Activated T-cell treated with anti-CD3 and anti-CD28 coated beads, Interleukin-2, amount 50 U/mL, for 72 hours (primary cell): ENCODE data around the gene DPYSL5. TPM values are rescaled to one million over a fixed set of nuclear protein-coding genes. Genes with fewer than 3 reads are reported as not detected.
"Not testable (repeated sequence)": the region's sequence is repeated elsewhere in the genome, so short reads cannot be mapped to it uniquely, and the experiment has no call there.

Experiments
- ATAC-seq, 2 donors: fragments of 150-1000 bp; cut with Tn5 transposase; replicated peaks in 1 of 2; 2 replicates each; pipeline ENCODE4 v1.10.0; 2021; ENCODE audit warnings: moderate library complexity in 2 of 2, mild to moderate bottlenecking in 1 of 2
- DNase-seq, 2 donors: peaks; one replicate each; pipeline ENCODE4 v3.0.0; 2021 to 2022; ENCODE audit warnings: mixed read lengths in 1 of 2
- H3K27ac Mint-ChIP-seq: one replicate; pipeline ENCODE4 v1.8.0; 2022; ENCODE audit warnings: mild to moderate bottlenecking, moderate library complexity, mixed read lengths
- H3K27me3 Mint-ChIP-seq: one replicate; pipeline ENCODE4 v1.8.0; 2022; ENCODE audit warnings: low read depth, mixed read lengths
- H3K36me3 Mint-ChIP-seq, 2 donors: one replicate each; pipeline ENCODE4 v1.8.0; 2022; ENCODE audit warnings: mixed read lengths in 2 of 2, mild to moderate bottlenecking in 1 of 2; ENCODE audit not compliant: insufficient read depth in 2 of 2
- H3K4me1 Mint-ChIP-seq: one replicate; pipeline ENCODE4 v1.8.0; 2022; ENCODE audit warnings: low read depth, mixed read lengths
- H3K4me3 Mint-ChIP-seq, 2 donors: one replicate each; pipeline ENCODE4 v1.8.0; 2022; ENCODE audit warnings: mild to moderate bottlenecking in 2 of 2, mixed read lengths in 2 of 2, moderate library complexity in 2 of 2
- H3K9me3 Mint-ChIP-seq, 2 donors: one replicate each; pipeline ENCODE4 v1.8.0; 2022; ENCODE audit warnings: mixed read lengths in 2 of 2
- total RNA-seq, 2 donors: library from RNA; stranded (reverse); gene quantifications; one replicate each; pipeline ENCODE4 v1.2.3, GENCODE V29; 2022

The DPYSL5 gene
- total RNA-seq, 2 donors from 2014 or later, result not detected

DNA sequence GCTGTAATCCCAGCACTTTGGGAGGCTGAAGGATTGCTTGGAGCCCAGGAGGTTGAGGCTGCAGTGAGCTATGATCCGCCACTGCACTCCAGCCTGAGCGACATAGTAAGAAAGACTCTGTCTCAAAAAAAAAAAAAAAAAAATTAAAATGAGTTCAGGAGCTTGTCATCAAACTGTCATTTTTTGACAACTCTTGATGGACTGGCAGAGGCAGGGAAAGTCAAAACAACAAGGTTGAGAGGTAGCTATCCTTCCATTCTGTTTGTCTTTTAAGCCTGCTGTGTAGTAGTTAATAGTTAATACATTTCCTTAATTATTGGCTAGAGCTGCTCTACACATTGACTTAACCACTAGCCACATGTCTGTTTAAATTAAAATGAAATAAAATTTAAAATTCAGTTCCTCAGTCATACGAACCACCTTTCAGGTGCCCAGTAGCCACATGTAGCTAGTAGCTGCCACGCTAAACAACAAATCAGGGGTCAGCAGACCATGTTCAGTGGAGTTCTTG is 22.7 kb downstream of the DPYSL5 start:
- no peak for DNase-seq
- Mint-ChIP-seq H3K27ac (no peak overlapping the region), H3K27me3 (peaks cover 7% of the 10 kb centered on the region), H3K4me1 (no peaks in the 10 kb centered on the region), H3K4me3 (no peak overlapping the region), H3K36me3 (no peaks in the 10 kb centered on the region), H3K9me3 (no peaks in the 10 kb centered on the region)
- ATAC-seq, result no peak

DNA sequence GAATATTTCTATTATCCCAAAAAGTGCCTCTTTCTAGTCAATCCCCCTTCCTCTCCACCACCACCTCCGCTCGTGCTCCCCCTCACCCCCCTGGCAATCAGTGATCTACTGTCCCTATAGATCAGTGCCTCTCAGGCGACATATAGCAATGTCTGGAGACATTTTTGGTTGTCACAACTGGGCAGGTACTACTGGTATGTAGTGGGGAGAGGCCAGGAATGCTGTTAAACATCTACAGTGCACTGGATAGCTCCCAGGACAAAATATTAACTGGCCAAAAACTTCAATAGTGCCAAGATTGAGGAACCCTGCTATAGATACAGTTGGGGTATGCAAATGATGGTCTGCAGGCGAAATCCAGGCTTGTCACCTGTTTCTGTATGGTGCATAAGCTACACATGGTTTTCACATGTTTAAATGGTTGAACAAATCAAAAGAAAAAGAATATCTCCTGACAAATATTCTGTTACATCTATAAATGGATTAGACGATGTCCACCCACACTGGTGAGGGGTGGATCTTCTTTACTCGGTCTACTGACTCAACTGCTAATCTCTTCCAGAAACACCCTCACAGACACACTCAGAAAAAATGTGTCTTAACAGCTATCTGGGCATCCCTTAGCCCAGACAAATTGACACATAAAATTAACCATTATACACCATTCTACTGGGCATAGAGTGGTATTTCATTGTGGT is 25.5 kb downstream of the DPYSL5 start:
- Mint-ChIP-seq H3K36me3 (no peaks in the 10 kb centered on the region), H3K27me3 (no peaks in the 10 kb centered on the region), H3K4me3 (no peak overlapping the region), H3K9me3 (no peaks in the 10 kb centered on the region), H3K4me1 (no peaks in the 10 kb centered on the region), H3K27ac (no peak overlapping the region)
- DNase-seq (no peak), ATAC-seq (no peak)

DNA sequence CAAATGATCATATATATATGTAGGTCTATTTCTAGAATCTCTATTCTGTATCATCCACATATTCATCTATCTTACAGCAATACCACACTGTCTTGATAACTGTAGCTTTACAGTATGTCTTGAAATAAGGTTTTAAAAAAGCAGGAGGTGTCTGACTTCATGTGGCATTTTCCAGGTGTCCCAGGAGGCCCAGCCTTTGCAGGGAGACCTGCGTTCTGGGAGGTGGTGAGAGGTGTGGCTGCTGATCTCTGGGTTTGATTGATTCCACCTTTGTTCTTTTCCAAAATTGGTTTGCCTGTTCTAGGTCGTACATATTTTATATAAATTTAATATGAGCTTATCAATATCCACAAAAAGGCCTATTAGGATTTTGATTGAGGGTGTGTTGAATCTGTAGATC is 26.6 kb downstream of the DPYSL5 start:
- Mint-ChIP-seq H3K4me1 (no peaks in the 10 kb centered on the region), H3K4me3 (no peak overlapping the region), H3K27ac (no peak overlapping the region), H3K36me3 (no peaks in the 10 kb centered on the region), H3K9me3 (no peaks in the 10 kb centered on the region), H3K27me3 (no peaks in the 10 kb centered on the region)
- ATAC-seq (no peak), DNase-seq (no peak)

DNA sequence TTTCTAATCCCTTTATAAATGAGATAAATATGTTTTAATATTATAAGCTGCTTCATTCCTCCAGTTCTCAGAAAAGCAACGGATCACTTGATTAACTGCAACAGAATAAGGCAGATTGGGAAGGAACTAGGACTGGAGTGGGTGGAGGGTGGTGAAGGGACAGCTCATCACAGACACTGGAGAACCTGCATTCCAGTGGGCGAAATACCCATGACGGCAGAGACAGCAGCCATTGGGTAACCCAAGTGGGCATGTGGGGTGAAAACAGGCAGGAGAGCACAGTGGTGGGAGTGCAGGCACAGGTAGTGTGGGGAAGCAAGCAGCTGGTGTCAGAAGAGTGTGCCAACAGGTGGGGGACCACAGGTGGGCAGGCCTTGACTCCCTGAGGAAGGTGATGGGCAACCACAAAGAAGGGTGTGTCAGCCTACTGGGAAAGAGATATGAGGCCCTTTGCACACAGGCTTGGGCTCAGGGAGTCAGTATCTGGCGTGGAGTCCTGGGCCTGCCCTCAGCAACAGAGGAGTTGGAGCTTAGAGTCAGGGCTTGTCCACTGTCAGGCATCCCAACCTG is 27.2 kb downstream of the DPYSL5 start:
- H3K36me3 Mint-ChIP-seq, result no peaks in the 10 kb centered on the region
- no peak overlapping the region for H3K4me3 Mint-ChIP-seq
- H3K9me3 Mint-ChIP-seq, result no peaks in the 10 kb centered on the region
- DNase-seq (no peak), ATAC-seq (no peak)
- peaks cover under 1% of the 10 kb centered on the region for H3K27me3 Mint-ChIP-seq
- no peaks in the 10 kb centered on the region for H3K4me1 Mint-ChIP-seq
- no peak overlapping the region for H3K27ac Mint-ChIP-seq

DNA sequence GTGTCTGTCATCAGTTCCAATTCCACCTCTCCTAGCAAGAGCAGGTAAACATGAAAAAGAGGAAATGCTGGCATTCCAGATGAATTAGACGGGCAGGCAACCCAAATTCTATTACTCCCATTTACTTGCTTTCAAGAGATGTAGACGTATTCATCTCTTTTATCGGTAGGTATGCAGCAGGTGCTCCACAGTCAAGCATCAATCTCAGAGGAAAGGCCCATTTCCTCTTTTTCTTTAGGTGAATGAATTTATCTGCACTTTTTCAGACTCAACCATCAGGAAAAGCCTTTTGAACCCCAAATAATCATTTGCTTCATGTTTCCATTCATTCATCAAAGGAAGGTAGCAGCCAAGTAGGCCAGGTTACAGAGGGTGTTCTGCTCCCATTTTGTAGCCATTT is 27.9 kb downstream of the DPYSL5 start:
- H3K4me1 Mint-ChIP-seq, result no peaks in the 10 kb centered on the region
- H3K9me3 Mint-ChIP-seq, result no peaks in the 10 kb centered on the region
- H3K36me3 Mint-ChIP-seq, result no peaks in the 10 kb centered on the region
- DNase-seq, result no peak
- ATAC-seq, result no peak
- H3K27ac Mint-ChIP-seq, result no peak overlapping the region
- peaks cover 7% of the 10 kb centered on the region for H3K27me3 Mint-ChIP-seq
- no peak overlapping the region for H3K4me3 Mint-ChIP-seq

DNA sequence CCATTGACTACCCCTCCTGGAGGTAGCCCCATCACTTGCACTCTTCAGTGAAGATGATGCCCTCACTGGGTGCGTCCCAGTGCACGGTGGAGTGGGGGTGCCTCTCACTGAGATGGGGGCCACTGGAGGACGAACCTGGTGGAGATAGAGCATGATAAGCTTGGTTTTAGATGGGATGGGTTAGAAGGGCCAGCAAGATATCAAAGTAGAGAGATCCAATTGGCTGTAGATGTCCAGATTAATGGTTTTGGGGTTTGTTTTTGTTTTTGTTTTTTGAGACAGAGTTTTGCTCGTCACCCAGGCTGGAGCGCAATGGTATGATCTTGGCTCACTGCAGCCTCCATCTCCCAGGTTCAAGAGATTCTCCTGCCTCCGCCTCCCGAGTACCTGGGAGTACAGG is 28.3 kb downstream of the DPYSL5 start:
- Mint-ChIP-seq H3K36me3 (no peaks in the 10 kb centered on the region), H3K9me3 (no peaks in the 10 kb centered on the region), H3K4me3 (no peak overlapping the region), H3K27me3 (peaks cover 12% of the 10 kb centered on the region), H3K27ac (no peak overlapping the region), H3K4me1 (no peaks in the 10 kb centered on the region)
- ATAC-seq (no peak), DNase-seq (no peak)

DNA sequence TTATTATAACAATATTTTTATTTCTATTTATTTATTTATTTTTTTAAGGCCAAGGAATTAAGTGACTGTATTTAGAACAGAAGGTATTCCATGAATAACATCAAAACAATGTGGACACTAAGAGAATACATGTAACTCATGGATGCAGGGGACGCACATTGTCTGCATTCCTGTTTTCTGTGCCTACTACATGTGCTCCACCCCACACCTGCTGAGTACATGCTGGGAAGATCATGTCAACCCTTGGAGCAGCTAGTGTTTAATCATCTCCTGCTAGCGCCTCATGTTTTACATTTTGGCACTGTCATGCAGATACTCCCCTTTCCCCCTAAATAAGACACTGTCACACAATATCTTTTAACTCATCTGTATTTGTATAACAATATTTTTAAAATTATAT is 29.3 kb downstream of the DPYSL5 start:
- Mint-ChIP-seq H3K9me3 (no peaks in the 10 kb centered on the region), H3K36me3 (no peaks in the 10 kb centered on the region), H3K27me3 (peaks cover 14% of the 10 kb centered on the region), H3K27ac (no peak overlapping the region), H3K4me1 (no peaks in the 10 kb centered on the region), H3K4me3 (no peak overlapping the region)
- no peak for DNase-seq
- no peak for ATAC-seq

DNA sequence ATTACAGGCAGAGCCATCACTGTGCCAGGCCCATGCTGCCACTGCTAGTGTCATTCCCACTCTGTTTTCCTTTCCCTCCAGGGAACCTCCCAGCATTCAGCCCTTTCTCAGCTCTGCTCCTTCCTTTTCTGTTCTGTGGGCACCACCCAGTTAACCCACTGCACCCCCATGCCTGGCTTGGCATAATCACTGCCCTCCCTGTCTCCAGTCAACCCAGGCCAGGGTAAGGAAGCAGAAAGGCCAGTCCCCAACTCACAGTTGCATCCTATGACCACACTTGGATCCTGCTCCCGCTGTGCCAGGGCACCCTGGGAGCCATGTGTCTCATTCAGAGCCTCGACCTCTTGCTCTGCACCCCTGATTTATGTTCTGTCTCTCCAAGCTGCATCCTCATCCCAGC is 32.2 kb downstream of the DPYSL5 start:
- Mint-ChIP-seq H3K27me3 (peaks cover 14% of the 10 kb centered on the region), H3K4me3 (no peak overlapping the region), H3K9me3 (no peaks in the 10 kb centered on the region), H3K4me1 (no peaks in the 10 kb centered on the region), H3K27ac (no peak overlapping the region), H3K36me3 (no peaks in the 10 kb centered on the region)
- DNase-seq (no peak), ATAC-seq (no peak)

DNA sequence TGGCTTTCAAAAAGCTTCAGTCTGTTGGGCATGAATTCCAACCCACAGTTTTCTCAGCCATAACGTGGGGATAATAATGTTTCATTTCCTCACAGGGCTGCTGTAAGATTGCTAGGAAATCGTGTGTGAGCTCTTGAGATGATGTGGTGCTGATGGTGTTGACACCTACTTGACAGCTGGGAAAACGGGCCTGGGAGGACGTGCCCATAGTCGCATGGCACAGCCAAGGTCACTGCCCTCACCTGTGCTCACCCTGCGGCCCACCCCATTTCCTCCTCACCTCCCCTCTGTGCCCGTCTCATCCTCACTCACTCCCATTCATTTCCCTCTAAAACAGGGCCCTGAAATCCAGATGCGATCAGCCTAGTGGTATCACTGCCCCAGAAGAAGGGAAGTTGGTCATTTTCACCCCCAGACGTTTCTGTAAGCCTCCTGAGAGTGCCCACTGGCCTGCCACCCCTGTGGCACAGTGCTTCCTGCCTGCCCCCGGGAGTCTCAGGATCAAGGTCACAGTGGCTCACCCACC is 33.0 kb downstream of the DPYSL5 start:
- no peaks in the 10 kb centered on the region for H3K36me3 Mint-ChIP-seq
- peaks cover 14% of the 10 kb centered on the region for H3K27me3 Mint-ChIP-seq
- no peaks in the 10 kb centered on the region for H3K4me1 Mint-ChIP-seq
- no peak for ATAC-seq
- no peak overlapping the region for H3K4me3 Mint-ChIP-seq
- no peak overlapping the region for H3K27ac Mint-ChIP-seq
- DNase-seq, result no peak
- no peaks in the 10 kb centered on the region for H3K9me3 Mint-ChIP-seq

DNA sequence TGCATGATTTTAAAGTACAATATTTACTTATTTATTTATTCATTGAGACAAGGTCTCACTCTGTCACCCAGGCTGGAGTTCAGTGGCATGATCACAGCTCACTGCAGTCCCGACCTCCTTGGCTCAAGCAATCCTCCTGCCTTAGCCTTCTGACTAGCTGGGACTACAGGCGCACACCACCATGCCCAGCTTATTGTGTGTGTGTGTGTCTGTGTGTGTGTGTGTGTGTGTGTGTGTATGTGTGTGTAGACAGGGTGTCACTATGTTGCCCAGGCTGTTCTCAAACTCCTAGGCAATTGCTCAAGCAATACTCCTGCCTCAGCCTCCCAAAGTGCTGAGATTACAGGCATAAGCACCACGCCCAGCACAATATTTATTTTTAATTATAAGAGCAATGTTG is 34.3 kb downstream of the DPYSL5 start:
- not testable (repeated sequence) for DNase-seq, H3K4me3 Mint-ChIP-seq, ATAC-seq, H3K4me1 Mint-ChIP-seq, H3K9me3 Mint-ChIP-seq, H3K27ac Mint-ChIP-seq, H3K36me3 Mint-ChIP-seq
- peaks cover 14% of the 10 kb centered on the region for H3K27me3 Mint-ChIP-seq

DNA sequence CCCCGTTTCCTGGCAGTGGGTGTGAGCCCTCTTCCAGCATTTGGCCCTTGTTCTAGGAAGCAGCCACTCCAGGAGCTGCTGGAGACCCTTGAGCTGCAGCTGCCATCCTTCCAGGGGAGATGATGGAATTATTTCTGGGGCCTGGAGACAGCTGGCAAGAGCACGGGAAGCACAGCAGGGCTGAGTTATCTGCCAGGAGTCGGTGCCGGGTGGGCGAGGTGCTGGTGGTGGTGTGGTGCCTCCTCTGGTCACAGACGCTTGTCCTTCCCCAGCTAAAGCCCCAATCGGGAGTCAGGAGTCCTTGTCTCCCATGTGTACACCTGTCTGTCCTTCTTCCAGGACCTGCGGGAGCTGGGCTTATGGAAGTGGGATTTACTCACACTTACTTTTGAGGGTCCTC is 36.0 kb downstream of the DPYSL5 start:
- Mint-ChIP-seq H3K4me1 (no peaks in the 10 kb centered on the region), H3K27me3 (peaks cover 14% of the 10 kb centered on the region), H3K9me3 (no peaks in the 10 kb centered on the region), H3K4me3 (no peak overlapping the region), H3K27ac (no peak overlapping the region), H3K36me3 (no peaks in the 10 kb centered on the region)
- no peak for ATAC-seq
- no peak for DNase-seq

DNA sequence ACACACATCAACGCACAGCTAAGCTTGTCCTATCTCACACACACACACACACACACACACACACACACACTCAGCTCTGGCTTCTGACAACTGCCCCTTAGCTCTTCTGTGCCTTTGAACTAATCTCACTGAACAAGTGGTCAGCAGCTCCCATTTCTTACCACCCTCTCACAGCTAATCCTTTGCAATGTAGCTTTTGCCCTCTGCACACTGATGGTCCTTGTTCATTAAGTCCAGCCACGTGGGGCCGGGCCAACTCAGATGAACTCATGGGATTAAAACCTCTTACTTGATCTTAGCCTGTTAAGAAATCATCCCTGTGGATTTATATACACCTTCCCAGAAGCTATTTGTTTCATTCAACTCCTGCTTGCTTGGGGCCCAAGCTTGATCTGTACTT is 36.6 kb downstream of the DPYSL5 start:
- no peak overlapping the region for H3K4me3 Mint-ChIP-seq

DNA sequence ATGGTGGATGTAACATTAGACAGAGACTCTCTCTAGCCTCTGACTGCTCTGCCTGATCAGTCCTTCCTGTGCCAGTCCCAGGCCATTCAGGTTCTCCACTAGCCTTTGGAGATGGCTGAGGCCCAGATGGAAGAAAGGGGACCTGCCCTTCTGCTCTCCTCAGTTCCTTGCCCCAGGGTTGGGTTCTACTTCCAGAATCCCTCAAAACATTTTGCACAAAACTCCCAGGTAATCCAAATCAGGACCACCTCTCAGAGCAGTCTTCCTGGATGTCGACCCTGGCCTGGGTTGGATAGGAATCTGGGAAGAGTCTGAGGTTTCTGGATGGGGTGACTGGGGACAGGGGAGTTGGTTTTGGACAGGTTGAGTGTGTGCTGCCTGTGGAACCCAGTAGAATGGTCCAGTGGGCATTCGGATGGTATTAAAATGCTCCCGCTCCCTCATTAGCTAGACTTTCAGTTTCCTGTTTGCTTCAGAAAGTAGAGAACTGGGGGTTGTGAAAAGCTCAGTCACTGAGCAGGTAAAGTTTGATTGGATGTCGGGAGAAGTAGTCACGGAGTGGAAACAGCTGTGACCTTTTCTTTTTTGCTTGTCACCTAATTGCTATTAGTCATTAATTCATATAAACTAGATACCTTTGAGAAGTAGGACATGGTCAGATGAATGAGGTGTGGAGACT is 37.9 kb downstream of the DPYSL5 start:
- H3K4me1 Mint-ChIP-seq, result no peaks in the 10 kb centered on the region
- no peak overlapping the region for H3K4me3 Mint-ChIP-seq
- H3K27me3 Mint-ChIP-seq, result peaks cover 8% of the 10 kb centered on the region
- DNase-seq, result no peak
- no peak overlapping the region for H3K27ac Mint-ChIP-seq
- no peaks in the 10 kb centered on the region for H3K36me3 Mint-ChIP-seq
- ATAC-seq, result no peak
- no peaks in the 10 kb centered on the region for H3K9me3 Mint-ChIP-seq

More for the DNA sequence above, 36.6 kb downstream of the DPYSL5 start:
- Mint-ChIP-seq H3K4me1 (no peaks in the 10 kb centered on the region), H3K27me3 (peaks cover 14% of the 10 kb centered on the region), H3K36me3 (no peaks in the 10 kb centered on the region), H3K9me3 (no peaks in the 10 kb centered on the region), H3K27ac (no peak overlapping the region)
- DNase-seq (no peak), ATAC-seq (no peak)
